Stimulated activated CD8-positive, alpha-beta memory T cell treated with anti-CD3 and anti-CD28 coated beads, Interleukin-2, amount 100 ng/mL, for 48 hours (primary cell): ENCODE data around the gene LHFPL4.

ENCODE experiments used
- DNase-seq, 2 donors: peaks; one replicate each; pipeline ENCODE4 v3.0.0-alpha.2; 2020; ENCODE audit warnings: low read depth in 2 of 2

Gene LHFPL4

GRCh38 chr3:9474482-9474881, 79.1 kb downstream of the LHFPL4 start:
- no peak for DNase-seq

- no peak for DNase-seq
Observed at GRCh38 chr3:9473496-9474065, 80.0 kb downstream of the LHFPL4 start.

- DNase-seq = no peak
Observed at GRCh38 chr3:9469986-9470385, 83.6 kb downstream of the LHFPL4 start.

- DNase-seq = peak in 1 of 2 donors; percentile 32
Observed at GRCh38 chr3:9468460-9468859, 85.2 kb downstream of the LHFPL4 start.

- DNase-seq = no peak
Observed at GRCh38 chr3:9467451-9467850, 86.2 kb downstream of the LHFPL4 start.

GRCh38 chr3:9455596-9456131, 98.0 kb downstream of the LHFPL4 start:
- DNase-seq = no peak

GRCh38 chr3:9452417-9452816, 101.2 kb downstream of the LHFPL4 start:
- no peak for DNase-seq

- no peak for DNase-seq
Observed at GRCh38 chr3:9450991-9451390, 102.6 kb downstream of the LHFPL4 start.

- no peak for DNase-seq
Observed at GRCh38 chr3:9450126-9450525, 103.5 kb downstream of the LHFPL4 start.

GRCh38 chr3:9448643-9449042, 105.0 kb downstream of the LHFPL4 start:
- no peak for DNase-seq
